SK-N-SH (cell line): Measurements from ENCODE around the gene GUCY2D.

ENCODE experiments used
- FOXM1 ChIP-seq: IDR thresholded peaks from 2 replicates; pipeline ENCODE4 v1.4.0; 2012; ENCODE audit warnings: low read depth, mild to moderate bottlenecking
- MXI1 ChIP-seq: IDR thresholded peaks from 2 replicates; pipeline ENCODE4 v1.6.1; 2012; ENCODE audit warnings: mild to moderate bottlenecking, low read depth, low read length, improper control_type of control experiment
- NFIC ChIP-seq: IDR thresholded peaks from 2 replicates; pipeline ENCODE4 v1.4.0; 2012; ENCODE audit warnings: borderline replicate concordance
- NRF1 ChIP-seq: IDR thresholded peaks from 2 replicates; pipeline ENCODE4 v1.6.1; 2012; ENCODE audit warnings: low read depth, mild to moderate bottlenecking, low read length
- POLR2AphosphoS5 ChIP-seq: IDR thresholded peaks from 2 replicates; pipeline ENCODE4 v1.6.1; 2012; ENCODE audit warnings: low read depth, low read length
- RCOR1 ChIP-seq: fragments of 150-350 bp; IDR thresholded peaks from 2 replicates; pipeline ENCODE4 v1.6.1; 2017; ENCODE audit warnings: antibody characterized with exemption, low read length
- TAF1 ChIP-seq: IDR thresholded peaks from 2 replicates; pipeline ENCODE4 v1.6.1; 2012; ENCODE audit warnings: low read depth, mild to moderate bottlenecking, low read length, moderate library complexity, borderline replicate concordance
- TF ChIP-seq, protein P1 (sequence below): IDR thresholded peaks from 2 replicates; pipeline ENCODE4 v1.6.1; 2012; ENCODE audit warnings: mild to moderate bottlenecking, low read depth, low read length, moderate library complexity
- TF ChIP-seq, protein P2 (sequence below): fragments of 200-600 bp; sonication (generic); IDR thresholded peaks from 2 replicates; pipeline ENCODE4 v1.6.1; 2017; ENCODE audit warnings: antibody characterized with exemption, mild to moderate bottlenecking, moderate library complexity

DNA sequence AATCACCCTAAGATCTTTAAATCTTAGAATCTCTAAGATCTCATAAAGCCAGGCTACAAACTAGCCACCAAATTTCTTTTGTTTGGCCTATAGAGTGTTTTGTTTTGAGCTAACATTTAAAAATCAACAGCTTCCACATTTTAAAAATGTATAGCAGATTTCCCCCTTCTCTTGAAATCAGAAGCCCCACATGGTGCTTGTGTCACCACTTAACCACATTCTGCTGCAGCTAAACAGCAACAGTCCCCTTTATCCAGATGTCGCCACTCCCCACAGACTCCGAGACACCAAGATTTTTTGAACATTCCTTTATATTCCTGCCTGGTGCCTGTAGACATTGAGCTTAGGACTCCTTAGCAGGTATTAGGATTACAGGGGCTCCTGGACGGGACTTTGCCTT, 16.0 kb downstream of the GUCY2D start:
- no peak for TF ChIP-seq NFIC
- TF ChIP-seq TAF1, result no peak
- no peak for TF ChIP-seq NRF1
- no peak for TF ChIP-seq RCOR1
- TF ChIP-seq FOXM1, result no peak
- TF ChIP-seq, protein P1, sequence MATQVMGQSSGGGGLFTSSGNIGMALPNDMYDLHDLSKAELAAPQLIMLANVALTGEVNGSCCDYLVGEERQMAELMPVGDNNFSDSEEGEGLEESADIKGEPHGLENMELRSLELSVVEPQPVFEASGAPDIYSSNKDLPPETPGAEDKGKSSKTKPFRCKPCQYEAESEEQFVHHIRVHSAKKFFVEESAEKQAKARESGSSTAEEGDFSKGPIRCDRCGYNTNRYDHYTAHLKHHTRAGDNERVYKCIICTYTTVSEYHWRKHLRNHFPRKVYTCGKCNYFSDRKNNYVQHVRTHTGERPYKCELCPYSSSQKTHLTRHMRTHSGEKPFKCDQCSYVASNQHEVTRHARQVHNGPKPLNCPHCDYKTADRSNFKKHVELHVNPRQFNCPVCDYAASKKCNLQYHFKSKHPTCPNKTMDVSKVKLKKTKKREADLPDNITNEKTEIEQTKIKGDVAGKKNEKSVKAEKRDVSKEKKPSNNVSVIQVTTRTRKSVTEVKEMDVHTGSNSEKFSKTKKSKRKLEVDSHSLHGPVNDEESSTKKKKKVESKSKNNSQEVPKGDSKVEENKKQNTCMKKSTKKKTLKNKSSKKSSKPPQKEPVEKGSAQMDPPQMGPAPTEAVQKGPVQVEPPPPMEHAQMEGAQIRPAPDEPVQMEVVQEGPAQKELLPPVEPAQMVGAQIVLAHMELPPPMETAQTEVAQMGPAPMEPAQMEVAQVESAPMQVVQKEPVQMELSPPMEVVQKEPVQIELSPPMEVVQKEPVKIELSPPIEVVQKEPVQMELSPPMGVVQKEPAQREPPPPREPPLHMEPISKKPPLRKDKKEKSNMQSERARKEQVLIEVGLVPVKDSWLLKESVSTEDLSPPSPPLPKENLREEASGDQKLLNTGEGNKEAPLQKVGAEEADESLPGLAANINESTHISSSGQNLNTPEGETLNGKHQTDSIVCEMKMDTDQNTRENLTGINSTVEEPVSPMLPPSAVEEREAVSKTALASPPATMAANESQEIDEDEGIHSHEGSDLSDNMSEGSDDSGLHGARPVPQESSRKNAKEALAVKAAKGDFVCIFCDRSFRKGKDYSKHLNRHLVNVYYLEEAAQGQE, result no peak
- TF ChIP-seq MXI1, result no peak
- TF ChIP-seq, protein P2, sequence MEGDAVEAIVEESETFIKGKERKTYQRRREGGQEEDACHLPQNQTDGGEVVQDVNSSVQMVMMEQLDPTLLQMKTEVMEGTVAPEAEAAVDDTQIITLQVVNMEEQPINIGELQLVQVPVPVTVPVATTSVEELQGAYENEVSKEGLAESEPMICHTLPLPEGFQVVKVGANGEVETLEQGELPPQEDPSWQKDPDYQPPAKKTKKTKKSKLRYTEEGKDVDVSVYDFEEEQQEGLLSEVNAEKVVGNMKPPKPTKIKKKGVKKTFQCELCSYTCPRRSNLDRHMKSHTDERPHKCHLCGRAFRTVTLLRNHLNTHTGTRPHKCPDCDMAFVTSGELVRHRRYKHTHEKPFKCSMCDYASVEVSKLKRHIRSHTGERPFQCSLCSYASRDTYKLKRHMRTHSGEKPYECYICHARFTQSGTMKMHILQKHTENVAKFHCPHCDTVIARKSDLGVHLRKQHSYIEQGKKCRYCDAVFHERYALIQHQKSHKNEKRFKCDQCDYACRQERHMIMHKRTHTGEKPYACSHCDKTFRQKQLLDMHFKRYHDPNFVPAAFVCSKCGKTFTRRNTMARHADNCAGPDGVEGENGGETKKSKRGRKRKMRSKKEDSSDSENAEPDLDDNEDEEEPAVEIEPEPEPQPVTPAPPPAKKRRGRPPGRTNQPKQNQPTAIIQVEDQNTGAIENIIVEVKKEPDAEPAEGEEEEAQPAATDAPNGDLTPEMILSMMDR, result no peak
- TF ChIP-seq POLR2AphosphoS5, result no peak
